Stimulated activated CD4-positive, alpha-beta T cell treated with anti-CD3 and anti-CD28 coated beads, Interleukin-2, amount 100 ng/mL, for 48 hours (primary cell): Measurements from ENCODE around the gene STAT2.
"Not testable (repeated sequence)": the region's sequence is repeated elsewhere in the genome, so short reads cannot be mapped to it uniquely, and the experiment has no call there.

ENCODE experiments used
- DNase-seq, 2 donors: peaks; one replicate each; pipeline ENCODE4 v3.0.0-alpha.2; 2020

STAT2 gene

GRCh38 chr12:56324206-56324605 lies 35.7 kb downstream of the STAT2 start:
- DNase-seq = no peak

GRCh38 chr12:56321610-56322009 lies 38.3 kb downstream of the STAT2 start:
- DNase-seq = not testable (repeated sequence)

- no peak for DNase-seq
Measured at GRCh38 chr12:56321027-56321426, 38.9 kb downstream of the STAT2 start.

GRCh38 chr12:56317675-56318074 lies 42.2 kb downstream of the STAT2 start:
- no peak for DNase-seq

GRCh38 chr12:56315622-56316473 lies 44.1 kb downstream of the STAT2 start, which contains the start of gene CNPY2:
TSS of gene CNPY2 (minus strand) at chr12:56315988. CDS start at chr12:56315217, 771 bp downstream.
- peak; percentile 85 to 86 for DNase-seq

GRCh38 chr12:56315249-56315621 lies 44.7 kb downstream of the STAT2 start:
- DNase-seq = no peak

GRCh38 chr12:56311003-56311402 lies 48.9 kb downstream of the STAT2 start:
- DNase-seq = no peak

- no peak for DNase-seq
Measured at GRCh38 chr12:56308714-56309113, 51.2 kb downstream of the STAT2 start.

- DNase-seq = no peak
Measured at GRCh38 chr12:56307221-56307965, 52.5 kb downstream of the STAT2 start.

GRCh38 chr12:56304872-56305590 lies 54.9 kb downstream of the STAT2 start:
- DNase-seq = no peak

- no peak for DNase-seq
Measured at GRCh38 chr12:56304276-56304675, 55.6 kb downstream of the STAT2 start.

GRCh38 chr12:56300644-56301464 lies 59.1 kb downstream of the STAT2 start:
- peak in 1 of 2 donors; percentile 9 for DNase-seq

- DNase-seq = peak; percentile 97
Measured at GRCh38 chr12:56299853-56300643, 59.9 kb downstream of the STAT2 start, which contains the start of gene CS. TSS of gene CS (minus strand) at chr12:56300330. CDS start at chr12:56300201, 129 bp downstream.

- peak; percentile 11 for DNase-seq
Measured at GRCh38 chr12:56299308-56299852, 60.5 kb downstream of the STAT2 start.

- no peak for DNase-seq
Measured at GRCh38 chr12:56298828-56299227, 61.1 kb downstream of the STAT2 start.

- DNase-seq = no peak
Measured at GRCh38 chr12:56297400-56297799, 62.5 kb downstream of the STAT2 start.

- DNase-seq = no peak
Measured at GRCh38 chr12:56296295-56296694, 63.6 kb downstream of the STAT2 start.

GRCh38 chr12:56293795-56294194 lies 66.1 kb downstream of the STAT2 start:
- DNase-seq = no peak
